PC-9 (cell line): Measurements from ENCODE around the gene TGFBR2.

Source experiments
- CTCF ChIP-seq: fragments of 200-600 bp; sonication (generic); conservative IDR thresholded peaks from 2 replicates; pipeline ENCODE4 v1.6.1; 2017; ENCODE audit warnings: mixed run types, antibody characterized with exemption, mild to moderate bottlenecking, moderate library complexity
- EZH2 ChIP-seq: fragments of 200-600 bp; sonication (generic); IDR thresholded peaks from 2 replicates; pipeline ENCODE4 v1.8.0; 2017; ENCODE audit warnings: antibody characterized with exemption, low read depth

DNA sequence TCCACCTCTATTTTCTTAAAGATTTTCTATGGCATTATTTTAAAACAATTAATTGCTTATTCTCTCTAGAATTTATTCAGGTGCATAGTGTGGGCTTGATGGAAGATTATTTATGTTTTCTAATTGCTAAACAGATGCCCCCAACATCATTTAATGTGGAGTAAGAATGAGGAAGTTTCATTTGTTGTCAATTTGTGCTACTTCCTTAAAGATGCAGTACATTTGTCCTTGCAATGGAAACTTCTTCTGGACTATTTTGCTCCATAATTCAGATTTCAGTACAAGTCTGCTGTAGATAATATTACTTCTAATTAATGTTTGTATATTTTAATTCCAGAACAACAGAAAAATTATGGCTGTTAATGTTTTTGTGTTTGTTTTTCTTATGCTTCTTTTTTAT is 104.8 kb downstream of the TGFBR2 start:
- no peak for TF ChIP-seq CTCF
- no peak for TF ChIP-seq EZH2
